Gastrocnemius medialis (tissue), 4 donors: Measurements from ENCODE around the gene PF4V1. TPM values are rescaled to one million over a fixed set of nuclear protein-coding genes. Genes with fewer than 3 reads are reported as not detected.

Experiments
- ATAC-seq, 2 donors: fragments of 150-250 bp; one replicate each; pipeline ENCODE4 v1.9.1; 2016
- DNase-seq, 2 donors: peaks; one replicate each; pipeline ENCODE4 v3.0.0-alpha.2; 2019
- H3K27ac ChIP-seq, 4 donors: fragments of 200-600 bp; sonication (generic); 1 replicate in 1 of 4; 2 replicates in 3 of 4; pipeline ENCODE4 v1.5.1; 2016 to 2018; ENCODE audit warnings: mild to moderate bottlenecking in 2 of 4, moderate library complexity in 1 of 4
- H3K27me3 ChIP-seq, 3 donors: fragments of 200-600 bp; sonication (generic) in 2 of 3; 1 replicate in 1 of 3; 2 replicates in 2 of 3; pipeline versions ENCODE4 v1.5.1 to v1.6.0; 2016 to 2019; ENCODE audit warnings: mild to moderate bottlenecking in 1 of 3, moderate library complexity in 1 of 3
- H3K36me3 ChIP-seq, 2 donors: fragments of 200-600 bp; sonication (generic) in 1 of 2; one replicate each; pipeline ENCODE4 v1.5.1; 2017 to 2018
- H3K4me1 ChIP-seq, 2 donors: fragments of 200-600 bp; sonication (generic) in 1 of 2; one replicate each; pipeline ENCODE4 v1.5.1; 2016 to 2017; ENCODE audit warnings: mild to moderate bottlenecking in 2 of 2
- H3K4me3 ChIP-seq, 4 donors: fragments of 200-600 bp; sonication (generic) in 3 of 4; 1 replicate in 1 of 4; 2 replicates in 3 of 4; pipeline ENCODE4 v1.5.1; 2016 to 2019; ENCODE audit warnings: mild to moderate bottlenecking in 2 of 4
- H3K9me3 ChIP-seq, 3 donors: fragments of 200-600 bp; sonication (generic) in 2 of 3; 1 replicate in 1 of 3; 2 replicates in 2 of 3; pipeline ENCODE4 v1.5.1; 2016 to 2019
- POLR2A ChIP-seq, 2 donors: fragments of 450-650 bp; IDR thresholded peaks; one replicate each; pipeline ENCODE4 v1.6.1; 2017; ENCODE audit warnings: antibody characterized with exemption in 2 of 2, mild to moderate bottlenecking in 2 of 2, moderate library complexity in 2 of 2
- in situ Hi-C, 4 donors: fragments of 200-750 bp; cut with MboI; loops; one replicate each; pipeline versions ENCODE4 v1.15.0 to v1.8.0; 2017; ENCODE audit warnings: low sequenced_read_pairs in 4 of 4
- intact Hi-C: fragments of 100-400 bp; cut with DNase I; formaldehyde crosslinking; loops from one replicate; pipeline ENCODE4 v1.15.1; 2023; ENCODE audit warnings: low total_unique reads
- total RNA-seq, 4 donors: library from RNA; depleted of rRNA; stranded (reverse); fragments of >200 nt; gene quantifications; one replicate each; pipeline versions ENCODE4 v1.1.0 to v1.2.3, GENCODE V29; 2016
- TF ChIP-seq, protein P1 (sequence below), 5 experiments: fragments of 450-650 bp in 3 of 5; fragments of 200-600 bp in 2 of 5; sonication (generic) in 2 of 5; IDR thresholded peaks in 4 of 5; conservative IDR thresholded peaks in 1 of 5; 1 replicate in 4 of 5; 2 replicates in 1 of 5; pipeline ENCODE4 v1.5.1; 2016 to 2019; ENCODE audit warnings: antibody characterized with exemption in 5 of 5, mild to moderate bottlenecking in 3 of 5, moderate library complexity in 3 of 5

PF4V1 gene
- total RNA-seq, 4 donors from 2014 or later: not detected

DNA sequence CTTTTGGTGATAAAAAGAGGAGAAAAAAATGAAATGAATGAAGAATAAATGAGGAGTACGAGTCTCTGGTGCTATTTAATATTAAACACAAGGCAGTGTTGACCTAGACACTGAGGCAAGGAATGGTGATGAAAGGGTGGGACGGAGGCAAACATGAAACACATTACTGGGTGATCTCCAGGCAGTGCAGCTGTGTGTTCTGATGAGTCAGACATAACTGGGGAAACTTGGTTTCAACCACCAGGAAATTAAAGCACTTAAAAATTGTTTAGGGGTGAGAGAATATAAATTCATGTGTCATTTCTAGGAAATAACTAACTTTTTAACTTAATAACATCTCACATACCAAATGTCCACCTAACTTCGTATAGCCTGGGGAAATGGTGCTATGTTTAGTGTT is 36.3 kb upstream of the PF4V1 start:
- TF ChIP-seq, protein P1, sequence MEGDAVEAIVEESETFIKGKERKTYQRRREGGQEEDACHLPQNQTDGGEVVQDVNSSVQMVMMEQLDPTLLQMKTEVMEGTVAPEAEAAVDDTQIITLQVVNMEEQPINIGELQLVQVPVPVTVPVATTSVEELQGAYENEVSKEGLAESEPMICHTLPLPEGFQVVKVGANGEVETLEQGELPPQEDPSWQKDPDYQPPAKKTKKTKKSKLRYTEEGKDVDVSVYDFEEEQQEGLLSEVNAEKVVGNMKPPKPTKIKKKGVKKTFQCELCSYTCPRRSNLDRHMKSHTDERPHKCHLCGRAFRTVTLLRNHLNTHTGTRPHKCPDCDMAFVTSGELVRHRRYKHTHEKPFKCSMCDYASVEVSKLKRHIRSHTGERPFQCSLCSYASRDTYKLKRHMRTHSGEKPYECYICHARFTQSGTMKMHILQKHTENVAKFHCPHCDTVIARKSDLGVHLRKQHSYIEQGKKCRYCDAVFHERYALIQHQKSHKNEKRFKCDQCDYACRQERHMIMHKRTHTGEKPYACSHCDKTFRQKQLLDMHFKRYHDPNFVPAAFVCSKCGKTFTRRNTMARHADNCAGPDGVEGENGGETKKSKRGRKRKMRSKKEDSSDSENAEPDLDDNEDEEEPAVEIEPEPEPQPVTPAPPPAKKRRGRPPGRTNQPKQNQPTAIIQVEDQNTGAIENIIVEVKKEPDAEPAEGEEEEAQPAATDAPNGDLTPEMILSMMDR (IDR thresholded peaks at IDR 0.05 in 4 of 5, conservative IDR thresholded peaks at IDR 0.05 in 1 of 5): no peak
- TF ChIP-seq POLR2A (IDR thresholded peaks at IDR 0.05): no peak
- peak; percentile 9 to 31 for DNase-seq

DNA sequence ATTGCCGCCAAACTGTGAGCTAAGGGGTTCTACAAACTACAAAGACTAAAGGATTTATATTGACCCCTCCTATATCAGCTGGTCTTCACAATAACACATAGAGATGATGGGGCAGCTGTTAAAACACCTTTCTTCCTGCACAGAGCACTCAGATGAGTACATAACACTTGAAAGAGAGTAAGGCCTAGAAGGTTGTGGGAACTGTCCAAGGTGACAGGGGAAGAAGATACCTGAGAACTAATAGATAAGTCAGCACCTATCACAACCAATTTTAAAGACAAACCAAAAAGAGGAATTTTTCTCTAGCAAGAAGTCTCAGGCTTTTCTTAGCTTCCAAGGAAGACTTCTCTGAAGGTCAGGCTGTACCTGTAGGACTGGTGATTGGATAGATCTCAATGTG is 35.8 kb upstream of the PF4V1 start:
- TF ChIP-seq POLR2A (IDR thresholded peaks at IDR 0.05): no peak
- TF ChIP-seq, protein P1 (IDR thresholded peaks at IDR 0.05 in 4 of 5, conservative IDR thresholded peaks at IDR 0.05 in 1 of 5): no peak

More for the DNA sequence above, 36.3 kb upstream of the PF4V1 start:
- no peaks in the 10 kb centered on the region for H3K36me3 ChIP-seq
- H3K4me3 ChIP-seq: no peak overlapping the region
- H3K27ac ChIP-seq: no peak overlapping the region
- H3K9me3 ChIP-seq: no peaks in the 10 kb centered on the region
- H3K4me1 ChIP-seq: no peaks in the 10 kb centered on the region
- in situ Hi-C loops (no loop called here), intact Hi-C loops (no loop called here)
- no peaks in the 10 kb centered on the region for H3K27me3 ChIP-seq
- peak; percentile 70 for ATAC-seq

DNA sequence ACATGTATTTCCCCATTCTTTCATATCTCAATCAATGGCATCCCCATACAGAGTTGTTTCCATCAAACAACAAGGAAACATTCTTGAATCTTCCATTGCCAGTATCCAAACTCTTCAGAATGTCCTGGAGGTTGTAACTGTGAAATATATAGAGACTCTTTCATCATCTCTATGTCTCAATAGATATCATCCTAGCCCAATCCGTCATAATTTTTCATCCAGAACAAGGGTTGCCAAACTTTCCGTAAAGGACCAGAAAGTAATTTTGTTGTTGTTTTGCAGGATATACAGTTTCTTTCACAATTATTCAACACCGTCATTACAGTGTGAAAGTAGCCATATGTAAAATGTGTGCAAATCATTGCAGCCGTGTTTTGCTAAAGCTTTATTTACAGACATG is 31.8 kb upstream of the PF4V1 start:
- no peak overlapping the region for H3K4me3 ChIP-seq
- in situ Hi-C loops: no loop called here

More for the DNA sequence above, 35.8 kb upstream of the PF4V1 start:
- Histone ChIP-seq H3K27ac (no peak overlapping the region), H3K27me3 (no peaks in the 10 kb centered on the region), H3K4me1 (no peaks in the 10 kb centered on the region), H3K9me3 (no peaks in the 10 kb centered on the region), H3K4me3 (no peak overlapping the region), H3K36me3 (no peaks in the 10 kb centered on the region)
- ATAC-seq (no peak), DNase-seq (no peak)
- intact Hi-C loops: no loop called here
- in situ Hi-C loops: no loop called here

GRCh38 chr4:73822389-73822788 is 30.7 kb upstream of the PF4V1 start:
- DNase-seq: no peak
- in situ Hi-C loops: no loop called here
- TF ChIP-seq, protein P1 (IDR thresholded peaks at IDR 0.05 in 4 of 5, conservative IDR thresholded peaks at IDR 0.05 in 1 of 5): no peak
- no peak for TF ChIP-seq POLR2A (IDR thresholded peaks at IDR 0.05)
- Histone ChIP-seq H3K4me1 (no peaks in the 10 kb centered on the region), H3K9me3 (no peaks in the 10 kb centered on the region), H3K27ac (no peak overlapping the region), H3K27me3 (no peaks in the 10 kb centered on the region), H3K36me3 (no peaks in the 10 kb centered on the region), H3K4me3 (no peak overlapping the region)
- no peak for ATAC-seq
- intact Hi-C loops: no loop called here

More for the DNA sequence above, 31.8 kb upstream of the PF4V1 start:
- ATAC-seq (no peak), DNase-seq (no peak)
- H3K9me3 ChIP-seq: no peaks in the 10 kb centered on the region
- H3K27me3 ChIP-seq: no peaks in the 10 kb centered on the region
- no peak overlapping the region for H3K27ac ChIP-seq
- H3K36me3 ChIP-seq: no peaks in the 10 kb centered on the region
- TF ChIP-seq POLR2A (IDR thresholded peaks at IDR 0.05): no peak
- TF ChIP-seq, protein P1 (IDR thresholded peaks at IDR 0.05 in 4 of 5, conservative IDR thresholded peaks at IDR 0.05 in 1 of 5): no peak
- intact Hi-C loops: no loop called here
- H3K4me1 ChIP-seq: no peaks in the 10 kb centered on the region
